GM12873 (cell line): ENCODE results near the gene GULP1.

Source experiments
- CTCF ChIP-seq: IDR thresholded peaks from 2 replicates; pipeline ENCODE4 v1.5.1; 2012; ENCODE audit warnings: low read depth, mild to moderate bottlenecking, moderate library complexity, low read length, control low read depth; ENCODE audit not compliant: insufficient read depth; ENCODE audit errors: missing control alignments

The GULP1 gene

GRCh38 chr2:188403676-188404075 is 112.0 kb downstream of the GULP1 start:
- TF ChIP-seq CTCF, result no peak

GRCh38 chr2:188404341-188405004 is 112.8 kb downstream of the GULP1 start:
- TF ChIP-seq CTCF, result no peak

GRCh38 chr2:188406414-188406813 is 114.7 kb downstream of the GULP1 start:
- TF ChIP-seq CTCF, result no peak

DNA sequence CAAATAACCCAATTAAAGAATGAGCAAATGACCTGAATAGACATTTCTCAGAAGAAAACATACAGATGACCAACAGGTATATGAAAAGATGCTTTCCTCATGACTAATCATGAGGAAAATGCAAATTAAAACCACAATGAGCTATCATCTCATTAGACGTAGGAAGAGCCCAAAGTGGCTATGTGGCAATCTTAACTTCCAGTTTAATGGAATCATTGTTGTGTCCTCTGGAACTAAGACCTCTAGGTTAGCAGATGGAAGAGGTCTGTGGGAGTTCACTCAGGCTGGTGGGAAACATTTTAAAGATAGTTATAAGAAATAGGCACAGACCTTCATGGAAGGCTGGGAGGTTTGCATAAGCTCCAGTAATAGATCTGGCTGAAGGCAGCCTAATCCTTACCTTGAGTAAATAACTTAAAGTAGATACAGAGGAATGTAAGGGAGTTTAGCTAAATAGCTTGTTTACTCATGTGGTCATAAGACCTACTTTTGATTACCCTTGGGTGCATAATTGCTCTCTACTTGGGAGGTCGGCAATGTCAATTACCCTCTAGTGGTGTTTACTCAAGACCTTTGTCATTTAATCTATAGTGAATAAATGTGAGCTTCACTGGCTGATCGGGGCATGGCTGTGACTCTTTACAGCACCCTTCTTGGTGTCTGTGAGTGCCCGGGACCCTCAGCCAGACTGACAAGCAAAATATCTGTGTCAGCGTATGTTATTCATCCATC is 119.0 kb downstream of the GULP1 start:
- TF ChIP-seq CTCF, result no peak

DNA sequence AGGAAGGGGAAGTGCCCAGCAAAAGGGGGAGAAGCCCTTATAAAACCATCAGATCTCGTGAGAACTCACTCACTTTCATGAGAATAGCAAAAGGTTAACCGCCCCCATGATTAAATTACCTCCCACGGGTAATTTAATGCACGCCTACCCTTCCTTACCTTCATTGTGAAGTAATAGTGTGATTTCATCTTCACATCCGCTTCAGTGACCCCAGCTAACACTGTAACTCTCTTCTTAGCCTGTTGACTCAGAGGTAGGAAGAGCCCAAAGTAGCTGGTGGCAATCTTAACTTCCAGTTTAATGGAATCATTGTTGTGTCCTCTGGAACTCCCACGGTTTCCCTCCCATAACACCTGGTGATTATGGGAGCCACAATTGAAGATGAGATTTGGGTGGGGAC is 120.5 kb downstream of the GULP1 start:
- TF ChIP-seq CTCF, result no peak

- TF ChIP-seq CTCF, result no peak
Measured at GRCh38 chr2:188414411-188414810, 122.7 kb downstream of the GULP1 start.

DNA sequence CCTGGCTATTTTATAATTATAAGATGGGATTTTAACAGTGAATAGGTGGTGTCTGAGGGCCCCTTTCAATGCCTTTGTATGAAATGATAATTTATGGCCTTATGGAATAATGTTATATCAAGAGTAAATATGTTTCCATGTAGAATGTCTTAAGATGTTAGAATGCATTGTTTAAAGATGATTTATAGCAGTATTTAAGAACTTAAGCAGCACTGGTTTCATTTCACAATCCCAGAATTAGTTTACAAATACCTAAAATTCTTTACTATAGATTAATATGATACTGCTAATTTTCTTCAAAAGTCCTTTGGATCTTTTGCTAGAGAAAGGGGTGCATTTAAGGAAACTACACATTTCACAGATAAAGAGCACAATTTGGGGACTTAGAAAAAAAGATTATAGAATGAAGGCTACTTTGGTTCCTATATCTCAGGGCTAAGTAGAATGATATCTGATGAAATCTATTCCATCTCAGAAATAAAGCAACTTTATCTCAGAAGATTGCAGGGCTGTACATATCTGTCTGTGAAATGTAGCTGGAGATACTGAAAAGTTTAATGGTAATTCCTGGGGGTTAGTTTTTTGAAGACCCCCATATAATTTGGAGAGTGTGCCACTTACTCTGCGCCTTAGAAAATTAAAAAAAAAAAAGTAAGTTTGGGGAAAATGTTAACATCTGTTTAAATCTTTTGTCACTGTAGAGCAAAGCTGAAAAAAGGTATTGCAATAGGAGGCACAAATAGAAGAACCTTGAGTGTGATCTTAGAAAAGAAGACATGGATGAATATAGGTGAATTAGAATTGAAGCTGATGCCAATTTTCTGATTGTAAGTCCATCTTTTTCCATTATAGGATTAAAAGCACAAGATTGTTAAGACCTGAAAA is 123.4 kb downstream of the GULP1 start:
- no peak for TF ChIP-seq CTCF
